ENCODE data around the gene CAMKK1. TPM values are rescaled to one million over a fixed set of nuclear protein-coding genes. Genes with fewer than 3 reads are reported as not detected.
A peak's percentile ranks its signal among the peaks of the same experiment; 100 is the strongest.

CAMKK1 gene
- total RNA-seq, 2 donors from 2014 or later: 3.0 to 3.2 TPM

- TF ChIP-seq CTCF (IDR thresholded peaks at IDR 0.05): no peak
- peak overlapping the region; percentile 74 to 85 for H3K27ac ChIP-seq
- peak overlapping the region in 1 of 2 donors; percentile 1 for H3K4me3 ChIP-seq
- H3K36me3 ChIP-seq: peaks cover under 1% of the 10 kb centered on the region
- DNase-seq (ENCODE audit: low spot score): peak; percentile 89
- peaks cover 0 to 91% of the 10 kb centered on the region in 2 donors for H3K4me1 ChIP-seq
- H3K27me3 ChIP-seq: no peaks in the 10 kb centered on the region
- H3K9me3 ChIP-seq: no peaks in the 10 kb centered on the region
These were observed 2.6 kb downstream of the CAMKK1 start for GRCh38 chr17:3890082-3890877.

- peak overlapping the region; percentile 74 to 85 for H3K27ac ChIP-seq
- DNase-seq (ENCODE audit: low spot score): no peak
- H3K4me3 ChIP-seq: peak overlapping the region in 1 of 2 donors; percentile 1
- no peaks in the 10 kb centered on the region for H3K27me3 ChIP-seq
- no peak for TF ChIP-seq CTCF (IDR thresholded peaks at IDR 0.05)
- peaks cover 9% of the 10 kb centered on the region for H3K36me3 ChIP-seq
- no peaks in the 10 kb centered on the region for H3K9me3 ChIP-seq
- peaks cover 0 to 83% of the 10 kb centered on the region in 2 donors for H3K4me1 ChIP-seq
These were observed 3.4 kb downstream of the CAMKK1 start for GRCh38 chr17:3889325-3890012.

- H3K4me1 ChIP-seq: peaks cover 0 to 74% of the 10 kb centered on the region in 2 donors
- peak overlapping the region; percentile 74 to 85 for H3K27ac ChIP-seq
- no peak overlapping the region for H3K4me3 ChIP-seq
- H3K36me3 ChIP-seq: peaks cover 18% of the 10 kb centered on the region
- no peaks in the 10 kb centered on the region for H3K27me3 ChIP-seq
- no peaks in the 10 kb centered on the region for H3K9me3 ChIP-seq
- peak; percentile 88 for DNase-seq (ENCODE audit: low spot score)
- no peak for TF ChIP-seq CTCF (IDR thresholded peaks at IDR 0.05)
These were observed 4.3 kb downstream of the CAMKK1 start for GRCh38 chr17:3888343-3889171.

GRCh38 chr17:3887804-3888203 lies 5.0 kb downstream of the CAMKK1 start:
- H3K27ac ChIP-seq: peak overlapping the region; percentile 74 to 85
- no peak for TF ChIP-seq CTCF (IDR thresholded peaks at IDR 0.05)
- H3K36me3 ChIP-seq: peaks cover 18% of the 10 kb centered on the region
- no peaks in the 10 kb centered on the region for H3K27me3 ChIP-seq
- H3K9me3 ChIP-seq: no peaks in the 10 kb centered on the region
- H3K4me1 ChIP-seq: peaks cover 0 to 70% of the 10 kb centered on the region in 2 donors
- no peak for DNase-seq (ENCODE audit: low spot score)
- no peak overlapping the region for H3K4me3 ChIP-seq

- Histone ChIP-seq H3K27ac (peak overlapping the region; percentile 74 to 85), H3K36me3 (peaks cover 18% of the 10 kb centered on the region), H3K27me3 (no peaks in the 10 kb centered on the region), H3K4me1 (peaks cover 0 to 68% of the 10 kb centered on the region in 2 donors), H3K9me3 (no peaks in the 10 kb centered on the region), H3K4me3 (no peak overlapping the region)
- DNase-seq (ENCODE audit: low spot score): no peak
- TF ChIP-seq CTCF (IDR thresholded peaks at IDR 0.05): no peak
These were observed 5.5 kb downstream of the CAMKK1 start for GRCh38 chr17:3887394-3887793.

Measured in right atrium auricular region (tissue), 2 donors.